Activated naive CD4-positive, alpha-beta T cell treated with anti-CD3 and anti-CD28 coated beads, Interleukin-2, amount 10 ng/mL, durations not matched to agents 5 hours and 36 hours (primary cell): ENCODE results near the gene HTRA1. TPM values are rescaled to one million over a fixed set of nuclear protein-coding genes. Genes with fewer than 3 reads are reported as not detected.

Experiments
- microRNA-seq: library from miRNA; unstranded; fragments of <30 nt; microRNA quantifications from one replicate; pipeline ENCODE4 v1.2.0, GENCODE V29; 2022; ENCODE audit warnings: borderline microRNAs expressed, borderline replicate concordance
- total RNA-seq, 2 experiments: library from RNA; stranded (reverse); gene quantifications; one replicate each; pipeline ENCODE4 v1.2.3, GENCODE V29; 2021

HTRA1 gene
- not detected for total RNA-seq

DNA sequence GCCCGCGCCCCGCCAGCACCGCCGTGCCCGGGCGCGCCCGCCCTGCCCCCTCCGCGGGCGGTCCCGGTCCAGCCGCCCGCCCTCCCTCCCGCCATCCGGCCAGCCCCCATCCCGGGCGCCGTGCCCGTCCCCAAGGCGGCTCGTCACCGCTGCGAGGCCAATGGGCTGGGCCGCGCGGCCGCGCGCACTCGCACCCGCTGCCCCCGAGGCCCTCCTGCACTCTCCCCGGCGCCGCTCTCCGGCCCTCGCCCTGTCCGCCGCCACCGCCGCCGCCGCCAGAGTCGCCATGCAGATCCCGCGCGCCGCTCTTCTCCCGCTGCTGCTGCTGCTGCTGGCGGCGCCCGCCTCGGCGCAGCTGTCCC, at the start of gene HTRA1:
TSS of gene HTRA1 (plus strand) at position 187 of the 362 bp plus-strand sequence. CDS start at position 287, 100 bp downstream.

DNA sequence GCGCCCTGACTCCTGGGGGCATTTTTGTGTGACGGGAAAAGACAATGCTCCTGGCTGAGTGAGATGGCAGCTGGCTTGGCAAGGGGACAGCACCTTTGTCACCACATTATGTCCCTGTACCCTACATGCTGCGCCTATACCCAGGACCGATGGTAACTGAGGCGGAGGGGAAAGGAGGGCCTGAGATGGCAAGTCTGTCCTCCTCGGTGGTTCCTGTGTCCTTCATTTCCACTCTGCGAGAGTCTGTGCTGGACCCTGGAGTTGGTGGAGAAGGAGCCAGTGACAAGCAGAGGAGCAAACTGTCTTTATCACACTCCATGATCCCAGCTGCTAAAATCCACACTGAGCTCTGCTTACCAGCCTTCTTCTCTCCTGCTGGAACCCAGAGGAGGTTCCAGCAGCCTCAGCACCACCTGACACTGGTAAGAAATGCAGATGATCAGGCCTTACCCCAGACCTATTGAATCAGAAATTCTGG, 6.7 kb upstream of the HTRA1 start, which contains the start of gene ARMS2:
TSS of gene ARMS2 (plus strand) at position 51 of the 478 bp plus-strand sequence. CDS start at position 126, 75 bp downstream.

DNA sequence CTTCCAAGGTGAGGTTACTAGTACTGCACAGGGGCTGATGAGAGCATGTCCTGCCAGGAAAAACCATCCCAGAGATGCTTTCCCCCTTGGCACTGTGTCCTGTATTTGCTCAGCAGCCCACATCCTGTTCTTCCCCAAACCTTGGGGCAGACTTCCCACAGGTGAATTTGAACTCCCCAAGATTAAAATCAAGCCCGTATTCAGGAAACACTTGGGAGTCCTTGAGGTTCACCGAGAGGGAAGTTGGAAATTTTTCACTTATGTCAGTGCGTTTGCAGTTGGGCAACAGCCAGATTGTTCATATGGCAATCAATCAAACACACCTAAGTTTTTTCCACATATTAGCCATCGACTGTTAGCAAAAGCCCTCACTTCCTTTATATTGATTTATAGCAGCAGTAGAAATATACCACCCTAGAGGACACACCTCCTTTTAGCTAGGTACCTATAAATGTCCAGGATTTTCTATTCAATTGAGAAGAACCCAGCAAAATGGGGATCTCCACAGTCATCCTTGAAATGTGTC, 99.0 kb downstream of the HTRA1 start, which contains the start of gene DMBT1:
TSS of gene DMBT1 (plus strand) at position 476 of the 526 bp plus-strand sequence. CDS start at position 493, 17 bp downstream.

Small RNA genes lying within 50 kb of the gene (microRNA-seq; reads per million reads assigned to microRNA genes)
- gene MIR3941: not detected

Other genes starting within 250 kb of the HTRA1 start
- gene BTBD16, start 190.3 kb upstream of the HTRA1 start, total RNA-seq: not detected
- 10 to 100 TPM; 16.7 to 18.4 TPM for gene PLEKHA1, start 86.8 kb upstream of the HTRA1 start, total RNA-seq
- gene ARMS2, start 6.9 kb upstream of the HTRA1 start, total RNA-seq: not detected
- not detected for gene DMBT1, start 99.2 kb downstream of the HTRA1 start, total RNA-seq
- not detected for gene C10orf120, start 238.3 kb downstream of the HTRA1 start, total RNA-seq